ENCODE data around the gene WASF2.

WASF2 gene

GRCh38 chr1:27430903-27431600 lies 58.9 kb downstream of the WASF2 start:
- TF ChIP-seq ZBTB7A (IDR thresholded peaks at IDR 0.05; ENCODE audit: low read depth) (no peak), TEAD4 (IDR thresholded peaks at IDR 0.05) (no peak), EP300 (IDR thresholded peaks at IDR 0.05; ENCODE audit: borderline replicate concordance) (no peak), CEBPB (IDR thresholded peaks at IDR 0.05) (no peak), RAD21 (IDR thresholded peaks at IDR 0.05; ENCODE audit: low read depth) (no peak), CREB1 (IDR thresholded peaks at IDR 0.05; ENCODE audit: low read depth) (no peak), FOXM1 (IDR thresholded peaks at IDR 0.05; ENCODE audit: borderline replicate concordance, low read depth) (no peak), EGR1 (IDR thresholded peaks at IDR 0.05) (no peak), YY1 (IDR thresholded peaks at IDR 0.05; ENCODE audit: low read depth) (no peak), REST (IDR thresholded peaks at IDR 0.05; ENCODE audit: low read depth) (no peak), NFIC (IDR thresholded peaks at IDR 0.05) (no peak), TAF1 (IDR thresholded peaks at IDR 0.05; ENCODE audit: low read depth) (no peak), TCF12 (IDR thresholded peaks at IDR 0.05; ENCODE audit: low read depth) (no peak)
- TF ChIP-seq, protein P1, sequence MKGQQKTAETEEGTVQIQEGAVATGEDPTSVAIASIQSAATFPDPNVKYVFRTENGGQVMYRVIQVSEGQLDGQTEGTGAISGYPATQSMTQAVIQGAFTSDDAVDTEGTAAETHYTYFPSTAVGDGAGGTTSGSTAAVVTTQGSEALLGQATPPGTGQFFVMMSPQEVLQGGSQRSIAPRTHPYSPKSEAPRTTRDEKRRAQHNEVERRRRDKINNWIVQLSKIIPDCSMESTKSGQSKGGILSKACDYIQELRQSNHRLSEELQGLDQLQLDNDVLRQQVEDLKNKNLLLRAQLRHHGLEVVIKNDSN (IDR thresholded peaks at IDR 0.05) = no peak
- TF ChIP-seq, protein P2, sequence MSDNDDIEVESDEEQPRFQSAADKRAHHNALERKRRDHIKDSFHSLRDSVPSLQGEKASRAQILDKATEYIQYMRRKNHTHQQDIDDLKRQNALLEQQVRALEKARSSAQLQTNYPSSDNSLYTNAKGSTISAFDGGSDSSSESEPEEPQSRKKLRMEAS (IDR thresholded peaks at IDR 0.05) = no peak

- TF ChIP-seq ZBTB7A (IDR thresholded peaks at IDR 0.05; ENCODE audit: low read depth) (no peak), FOXM1 (IDR thresholded peaks at IDR 0.05; ENCODE audit: borderline replicate concordance, low read depth) (no peak), EP300 (IDR thresholded peaks at IDR 0.05; ENCODE audit: borderline replicate concordance) (no peak), RAD21 (IDR thresholded peaks at IDR 0.05; ENCODE audit: low read depth) (no peak), REST (IDR thresholded peaks at IDR 0.05; ENCODE audit: low read depth) (no peak), NFIC (IDR thresholded peaks at IDR 0.05) (no peak), YY1 (IDR thresholded peaks at IDR 0.05; ENCODE audit: low read depth) (no peak), TAF1 (IDR thresholded peaks at IDR 0.05; ENCODE audit: low read depth) (no peak), CEBPB (IDR thresholded peaks at IDR 0.05) (no peak), TCF12 (IDR thresholded peaks at IDR 0.05; ENCODE audit: low read depth) (no peak)
- TF ChIP-seq, protein P1 (IDR thresholded peaks at IDR 0.05) = no peak
- TF ChIP-seq, protein P2 (IDR thresholded peaks at IDR 0.05) = no peak
These were observed 60.9 kb downstream of the WASF2 start for GRCh38 chr1:27429029-27429425.

DNA sequence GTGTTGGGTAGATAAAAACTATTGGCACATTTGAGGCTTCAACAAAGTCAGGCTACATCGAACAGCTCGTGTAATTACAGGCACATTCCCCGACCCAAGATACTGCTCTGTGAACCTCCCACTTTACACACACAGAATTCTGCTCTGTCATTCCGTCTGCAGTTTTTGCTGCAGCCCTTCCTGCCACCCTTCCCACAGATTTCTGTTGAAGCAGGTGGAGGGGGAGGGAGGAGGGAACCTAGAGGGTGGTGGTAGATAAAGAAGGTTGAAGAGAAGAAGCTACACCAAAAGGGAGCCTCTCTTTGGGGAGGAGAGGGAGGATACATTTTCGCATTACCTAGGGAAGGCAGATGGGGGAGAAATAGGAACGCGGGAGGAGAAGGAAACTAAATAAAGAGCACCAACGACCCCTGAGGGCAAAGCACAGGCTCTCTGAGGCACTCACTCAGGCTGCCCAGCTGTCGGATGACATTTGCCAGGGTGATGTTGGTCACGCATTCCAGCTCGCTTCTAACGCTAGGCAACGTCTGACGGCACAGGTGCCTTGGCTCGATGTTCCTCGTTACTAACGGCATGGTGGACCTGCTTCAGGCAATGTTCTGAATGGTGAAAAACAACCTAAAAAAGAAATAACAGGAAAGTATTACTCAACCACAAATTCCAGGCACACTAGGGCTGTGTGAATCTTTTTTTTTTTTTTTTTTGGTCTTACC lies 61.5 kb downstream of the WASF2 start:
- no peak for TF ChIP-seq FOXM1 (IDR thresholded peaks at IDR 0.05; ENCODE audit: borderline replicate concordance, low read depth)
- TF ChIP-seq REST (IDR thresholded peaks at IDR 0.05; ENCODE audit: low read depth) = no peak
- TF ChIP-seq CREB1 (IDR thresholded peaks at IDR 0.05; ENCODE audit: low read depth) = no peak
- no peak for TF ChIP-seq YY1 (IDR thresholded peaks at IDR 0.05; ENCODE audit: low read depth)
- TF ChIP-seq TEAD4 (IDR thresholded peaks at IDR 0.05) = no peak
- TF ChIP-seq, protein P2 (IDR thresholded peaks at IDR 0.05) = no peak
- no peak for TF ChIP-seq TCF12 (IDR thresholded peaks at IDR 0.05; ENCODE audit: low read depth)
- TF ChIP-seq NFIC (IDR thresholded peaks at IDR 0.05) = no peak

Measured in Ishikawa (cell line).